GM12864 (cell line): ENCODE data around the gene PPP2R5C.
"Not testable (repeated sequence)": the region's sequence is repeated elsewhere in the genome, so short reads cannot be mapped to it uniquely, and the experiment has no call there.

ENCODE experiments used
- DNase-seq: peaks from one replicate; pipeline ENCODE4 v3.0.0-alpha.2; 2011; ENCODE audit warnings: low read depth
- H3K4me3 ChIP-seq: 2 replicates; pipeline ENCODE4 v1.5.1; 2011; ENCODE audit warnings: mild to moderate bottlenecking, low read depth, low read length, control low read depth
- CTCF ChIP-seq: IDR thresholded peaks from 2 replicates; pipeline ENCODE4 v1.5.1; 2011; ENCODE audit warnings: low read depth, mild to moderate bottlenecking, moderate library complexity, low read length, control low read depth, inconsistent platforms; ENCODE audit errors: missing control alignments

Gene PPP2R5C

GRCh38 chr14:101721951-101722661 is 39.4 kb upstream of the PPP2R5C start:
- no peak for DNase-seq
- H3K4me3 ChIP-seq = peak overlapping the region; percentile 0; the same call in 1 of the 2 replicates
- no peak for TF ChIP-seq CTCF

GRCh38 chr14:101723061-101723595 is 38.4 kb upstream of the PPP2R5C start:
- no peak for DNase-seq
- H3K4me3 ChIP-seq = no peak overlapping the region
- no peak for TF ChIP-seq CTCF

GRCh38 chr14:101725652-101726051 is 35.9 kb upstream of the PPP2R5C start:
- DNase-seq, H3K4me3 ChIP-seq: not testable (repeated sequence)

- TF ChIP-seq CTCF = no peak
- no peak for DNase-seq
- no peak overlapping the region for H3K4me3 ChIP-seq
Measured at GRCh38 chr14:101726295-101726953, 35.1 kb upstream of the PPP2R5C start.

DNA sequence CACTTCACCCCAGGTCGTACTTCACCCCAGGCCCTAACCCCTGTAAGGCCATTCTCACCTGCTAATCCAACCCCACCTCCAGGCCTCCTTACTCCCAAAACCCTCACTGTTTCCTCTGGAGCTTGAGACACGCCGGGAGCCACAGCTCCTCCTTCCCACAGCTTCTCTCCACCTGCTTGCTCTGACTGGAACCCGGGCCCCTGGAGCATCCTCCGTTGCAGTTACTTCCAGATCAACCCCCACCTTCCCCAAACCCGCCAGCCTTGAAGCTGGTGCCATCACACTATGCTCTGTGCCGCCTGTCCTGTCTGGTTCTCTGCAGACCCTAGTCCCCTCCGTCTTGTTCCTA is 34.6 kb upstream of the PPP2R5C start:
- no peak for DNase-seq
- no peak for TF ChIP-seq CTCF
- H3K4me3 ChIP-seq = no peak overlapping the region

GRCh38 chr14:101727611-101728366 is 33.7 kb upstream of the PPP2R5C start:
- TF ChIP-seq CTCF = no peak
- DNase-seq = no peak
- H3K4me3 ChIP-seq = no peak overlapping the region

DNA sequence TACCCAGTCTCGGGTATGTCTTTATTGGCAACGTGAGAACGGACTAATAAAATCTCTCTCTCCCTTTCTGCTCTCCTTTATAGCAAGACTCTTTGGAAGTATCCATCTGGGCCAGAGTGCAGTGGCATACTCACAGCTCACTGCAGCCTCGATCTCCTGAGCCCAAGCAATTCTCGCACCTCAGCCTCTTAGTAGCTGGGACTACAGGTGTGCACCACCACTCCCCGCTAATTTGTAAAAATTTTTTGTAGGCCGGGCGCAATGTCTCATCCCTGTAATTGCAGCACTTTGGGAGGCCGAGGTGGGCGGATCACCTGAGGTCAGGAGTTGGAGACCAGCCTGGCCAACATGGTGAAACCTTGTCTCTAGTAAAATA is 33.2 kb upstream of the PPP2R5C start:
- DNase-seq = no peak
- TF ChIP-seq CTCF = no peak
- H3K4me3 ChIP-seq = no peak overlapping the region
